ENCODE results near the gene SPG7.

DNA sequence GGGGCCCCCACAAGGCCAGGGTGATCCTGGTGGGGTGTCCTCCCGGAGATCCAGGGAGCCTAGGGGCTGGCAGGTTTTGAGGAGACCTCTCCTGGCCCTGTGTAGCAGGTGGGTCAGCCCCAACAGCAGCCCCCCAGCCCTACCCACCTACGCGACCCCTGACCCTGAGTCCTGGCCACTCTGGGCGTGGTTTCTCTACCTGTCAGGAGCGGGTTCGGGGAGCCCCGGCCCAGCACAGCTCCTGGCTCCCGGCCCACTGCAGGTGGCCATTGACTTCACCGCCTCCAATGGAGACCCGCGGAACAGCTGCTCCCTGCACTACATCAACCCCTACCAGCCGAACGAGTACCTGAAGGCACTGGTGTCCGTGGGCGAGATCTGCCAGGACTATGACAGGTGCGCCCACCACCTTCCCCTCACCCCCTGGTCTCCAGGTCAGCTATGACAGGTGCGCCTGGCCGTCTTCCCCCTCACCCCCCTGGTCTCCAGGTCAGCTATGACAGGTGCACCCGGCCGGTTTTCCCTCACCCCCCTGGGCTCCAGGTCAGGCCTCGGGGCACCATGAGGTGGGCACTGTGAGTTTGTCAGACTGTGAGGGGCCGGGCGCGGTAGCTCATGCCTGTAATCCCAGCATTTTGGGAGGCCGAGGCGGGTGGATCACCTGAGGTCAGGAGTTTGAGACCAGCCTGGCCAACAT lies 80.4 kb downstream of the SPG7 start:
- TF ChIP-seq, protein P1, sequence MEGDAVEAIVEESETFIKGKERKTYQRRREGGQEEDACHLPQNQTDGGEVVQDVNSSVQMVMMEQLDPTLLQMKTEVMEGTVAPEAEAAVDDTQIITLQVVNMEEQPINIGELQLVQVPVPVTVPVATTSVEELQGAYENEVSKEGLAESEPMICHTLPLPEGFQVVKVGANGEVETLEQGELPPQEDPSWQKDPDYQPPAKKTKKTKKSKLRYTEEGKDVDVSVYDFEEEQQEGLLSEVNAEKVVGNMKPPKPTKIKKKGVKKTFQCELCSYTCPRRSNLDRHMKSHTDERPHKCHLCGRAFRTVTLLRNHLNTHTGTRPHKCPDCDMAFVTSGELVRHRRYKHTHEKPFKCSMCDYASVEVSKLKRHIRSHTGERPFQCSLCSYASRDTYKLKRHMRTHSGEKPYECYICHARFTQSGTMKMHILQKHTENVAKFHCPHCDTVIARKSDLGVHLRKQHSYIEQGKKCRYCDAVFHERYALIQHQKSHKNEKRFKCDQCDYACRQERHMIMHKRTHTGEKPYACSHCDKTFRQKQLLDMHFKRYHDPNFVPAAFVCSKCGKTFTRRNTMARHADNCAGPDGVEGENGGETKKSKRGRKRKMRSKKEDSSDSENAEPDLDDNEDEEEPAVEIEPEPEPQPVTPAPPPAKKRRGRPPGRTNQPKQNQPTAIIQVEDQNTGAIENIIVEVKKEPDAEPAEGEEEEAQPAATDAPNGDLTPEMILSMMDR (IDR thresholded peaks at IDR 0.05) = no peak
- TF ChIP-seq POLR2A (IDR thresholded peaks at IDR 0.05) = no peak
